Measurements from ENCODE around the gene CDCA3.

GRCh38 chr12:6838854-6839253 lies 12.2 kb downstream of the CDCA3 start:
- TF ChIP-seq GATA2 (IDR thresholded peaks at IDR 0.05; ENCODE audit: low read depth, low read length) (no peak), GATA3 (IDR thresholded peaks at IDR 0.05; ENCODE audit: low read depth, low read length) (no peak)

Data from SH-SY5Y (cell line).